SK-N-SH (cell line): Measurements from ENCODE around the gene HERC4. TPM values are rescaled to one million over a fixed set of nuclear protein-coding genes. Genes with fewer than 3 reads are reported as not detected.

Experiments used
- CTCF ChIA-PET: fragments of 300-600, 350-600 bp; formaldehyde crosslinking; extraction: SDS; loops from one replicate; lab custom pipeline; 2021; lab: Yijun Ruan, JAX
- POLR2A ChIA-PET: fragments of 350-600 bp; sonication (Branson Sonifier 250); formaldehyde crosslinking; extraction: SDS; loops from one replicate; lab custom pipeline; 2020; ENCODE audit warnings: antibody characterized with exemption, inconsistent platforms; lab: Yijun Ruan, JAX
- DNase-seq: peaks from one replicate; pipeline ENCODE4 v3.0.0; 2012
- H2AFZ ChIP-seq: fragments of 200-600 bp; sonication (generic); 2 replicates; pipeline ENCODE4 v1.8.1; 2016; ENCODE audit warnings: antibody characterized with exemption, mild to moderate bottlenecking, low read depth
- H3F3A ChIP-seq: fragments of 200-600 bp; sonication (generic); replicated peaks from 2 replicates; pipeline ENCODE3; 2016; ENCODE audit warnings: antibody characterized with exemption, mild to moderate bottlenecking; ENCODE audit not compliant: insufficient read depth
- H3K27ac ChIP-seq, 2 experiments: fragments of 200-500 bp in 1 of 2; fragments of 200-600 bp in 1 of 2; sonication (Bioruptor generic) in 1 of 2; sonication (generic), shearing (Covaris generic) in 1 of 2; 2 replicates each; pipeline versions ENCODE4 v1.5.1 to v1.6.1; 2014 to 2016; ENCODE audit warnings: low read depth in 2 of 2, inconsistent platforms in 1 of 2, low read length in 1 of 2, mild to moderate bottlenecking in 1 of 2, mixed read lengths in 1 of 2
- H3K27me3 ChIP-seq: fragments of 200-600 bp; sonication (generic), shearing (Covaris generic); 2 replicates; pipeline ENCODE4 v1.6.1; 2016; ENCODE audit warnings: mixed run types; ENCODE audit not compliant: insufficient read depth
- H3K36me3 ChIP-seq, 2 experiments: fragments of 200-500 bp in 1 of 2; fragments of 200-600 bp in 1 of 2; sonication (Bioruptor generic) in 1 of 2; sonication (generic) in 1 of 2; replicated peaks in 1 of 2; 2 replicates each; pipeline versions ENCODE3 to v1.5.1; 2014 to 2016; ENCODE audit warnings: low read length in 1 of 2, mild to moderate bottlenecking in 1 of 2; ENCODE audit not compliant: insufficient read depth in 2 of 2, control insufficient read depth in 1 of 2
- H3K4me1 ChIP-seq, 2 experiments: fragments of 200-500 bp in 1 of 2; fragments of 200-600 bp in 1 of 2; sonication (Bioruptor generic) in 1 of 2; sonication (generic), shearing (Covaris generic) in 1 of 2; 2 replicates each; pipeline versions ENCODE4 v1.5.1 to v1.6.1; 2014 to 2016; ENCODE audit warnings: low read depth in 1 of 2, low read length in 1 of 2, mixed run types in 1 of 2; ENCODE audit not compliant: insufficient read depth in 2 of 2, control insufficient read depth in 1 of 2
- H3K4me2 ChIP-seq: fragments of 200-600 bp; sonication (generic), shearing (Covaris generic); 2 replicates; pipeline ENCODE4 v1.6.1; 2017; ENCODE audit warnings: mixed run types
- H3K4me3 ChIP-seq, 2 experiments: fragments of 200-500 bp in 1 of 2; fragments of 200-600 bp in 1 of 2; sonication (Bioruptor generic) in 1 of 2; sonication (generic), shearing (Covaris generic) in 1 of 2; 2 replicates each; pipeline versions ENCODE4 v1.5.1 to v1.8.1; 2014 to 2016; ENCODE audit warnings: low read depth in 2 of 2, inconsistent platforms in 1 of 2, low read length in 1 of 2, mild to moderate bottlenecking in 1 of 2, mixed read lengths in 1 of 2, moderate library complexity in 1 of 2
- H3K79me2 ChIP-seq: fragments of 200-600 bp; sonication (generic); 2 replicates; pipeline ENCODE4 v1.8.1; 2017; ENCODE audit warnings: mild to moderate bottlenecking; ENCODE audit not compliant: insufficient read depth
- H3K9ac ChIP-seq: fragments of 200-600 bp; sonication (generic); 2 replicates; pipeline ENCODE4 v1.6.1; 2017; ENCODE audit warnings: mixed run types
- H3K9me2 ChIP-seq: fragments of 200-600 bp; sonication (generic); 2 replicates; pipeline ENCODE4 v1.6.1; 2017; ENCODE audit warnings: mixed run types
- H3K9me3 ChIP-seq: fragments of 200-600 bp; sonication (generic); 2 replicates; pipeline ENCODE4 v1.6.1; 2017; ENCODE audit warnings: mixed run types, mild to moderate bottlenecking, moderate library complexity
- H4K20me1 ChIP-seq: fragments of 200-600 bp; sonication (generic); 2 replicates; pipeline ENCODE4 v1.6.1; 2017; ENCODE audit warnings: mild to moderate bottlenecking, mixed run types; ENCODE audit not compliant: insufficient read depth
- CHD2 ChIP-seq: fragments of 150-350 bp; IDR thresholded peaks from 2 replicates; pipeline ENCODE4 v1.6.1; 2018; ENCODE audit warnings: low read length; ENCODE audit not compliant: partially characterized antibody
- ELF1 ChIP-seq: IDR thresholded peaks from 2 replicates; pipeline ENCODE4 v1.4.0; 2012
- EP300 ChIP-seq, 2 experiments: IDR thresholded peaks; 2 replicates each; pipeline versions ENCODE4 v1.4.0 to v1.6.1; 2012; ENCODE audit warnings: borderline replicate concordance in 1 of 2, low read depth in 1 of 2, low read length in 1 of 2
- GABPA ChIP-seq: IDR thresholded peaks from 2 replicates; pipeline ENCODE4 v1.4.0; 2012; ENCODE audit warnings: low read depth, mild to moderate bottlenecking
- GATA2 ChIP-seq: sonication (generic); formaldehyde crosslinking; IDR thresholded peaks from 2 replicates; pipeline ENCODE4 v1.5.0; 2020; ENCODE audit warnings: mild to moderate bottlenecking, missing genetic modification reagents
- MEF2A ChIP-seq: IDR thresholded peaks from 2 replicates; pipeline ENCODE4 v1.4.0; 2012; ENCODE audit warnings: low read depth, borderline replicate concordance
- MXI1 ChIP-seq: IDR thresholded peaks from 2 replicates; pipeline ENCODE4 v1.6.1; 2012; ENCODE audit warnings: mild to moderate bottlenecking, low read depth, low read length, improper control_type of control experiment
- NFIC ChIP-seq: IDR thresholded peaks from 2 replicates; pipeline ENCODE4 v1.4.0; 2012; ENCODE audit warnings: borderline replicate concordance
- NRF1 ChIP-seq: IDR thresholded peaks from 2 replicates; pipeline ENCODE4 v1.6.1; 2012; ENCODE audit warnings: low read depth, mild to moderate bottlenecking, low read length
- POLR2AphosphoS5 ChIP-seq: IDR thresholded peaks from 2 replicates; pipeline ENCODE4 v1.6.1; 2012; ENCODE audit warnings: low read depth, low read length
- RCOR1 ChIP-seq: fragments of 150-350 bp; IDR thresholded peaks from 2 replicates; pipeline ENCODE4 v1.6.1; 2017; ENCODE audit warnings: antibody characterized with exemption, low read length
- RXRA ChIP-seq: IDR thresholded peaks from 2 replicates; pipeline ENCODE4 v1.4.0; 2012; ENCODE audit warnings: low read depth, mild to moderate bottlenecking, borderline replicate concordance
- SIN3A ChIP-seq: IDR thresholded peaks from 2 replicates; pipeline ENCODE4 v1.6.1; 2012; ENCODE audit warnings: low read depth, mild to moderate bottlenecking, low read length, moderate library complexity, borderline replicate concordance
- SMC3 ChIP-seq: IDR thresholded peaks from 2 replicates; pipeline ENCODE4 v1.6.1; 2012; ENCODE audit warnings: low read depth, low read length, improper control_type of control experiment
- TAF1 ChIP-seq: IDR thresholded peaks from 2 replicates; pipeline ENCODE4 v1.6.1; 2012; ENCODE audit warnings: low read depth, mild to moderate bottlenecking, low read length, moderate library complexity, borderline replicate concordance
- TCF12 ChIP-seq: IDR thresholded peaks from 2 replicates; pipeline ENCODE4 v1.4.0; 2012
- TEAD4 ChIP-seq: IDR thresholded peaks from 2 replicates; pipeline ENCODE4 v1.4.0; 2012; ENCODE audit warnings: mild to moderate bottlenecking, borderline replicate concordance; ENCODE audit not compliant: insufficient read depth
- YY1 ChIP-seq: IDR thresholded peaks from 2 replicates; pipeline ENCODE4 v1.4.0; 2012; ENCODE audit warnings: low read depth, mild to moderate bottlenecking
- WGBS: methylation state at CpG from one replicate; pipeline ENCODE4 v1.1.6; 2017; ENCODE audit warnings: low lambda C conversion rate; 5-methylcytosine and 5-hydroxymethylcytosine counted together
- polyA plus RNA-seq, 3 experiments: library from polyadenylated mRNA; depleted of rRNA; stranded (reverse); fragments of >200 nt; gene quantifications; 2 replicates each; pipeline ENCODE4 v1.2.3, GENCODE V29; 2012
- TF ChIP-seq, protein P1 (sequence below): IDR thresholded peaks from 2 replicates; pipeline ENCODE4 v1.4.0; 2012; ENCODE audit warnings: low read depth, borderline replicate concordance
- TF ChIP-seq, protein P2 (sequence below): IDR thresholded peaks from 2 replicates; pipeline ENCODE4 v1.4.0; 2012; ENCODE audit warnings: low read depth, borderline replicate concordance
- TF ChIP-seq, protein P3 (sequence below): IDR thresholded peaks from 2 replicates; pipeline ENCODE4 v1.6.1; 2012; ENCODE audit warnings: mild to moderate bottlenecking, low read depth, low read length, moderate library complexity

HERC4 gene
- polyA plus RNA-seq, 1 of the 3 experiments (the other 2 are of a cell fraction): 16.2 TPM

DNA sequence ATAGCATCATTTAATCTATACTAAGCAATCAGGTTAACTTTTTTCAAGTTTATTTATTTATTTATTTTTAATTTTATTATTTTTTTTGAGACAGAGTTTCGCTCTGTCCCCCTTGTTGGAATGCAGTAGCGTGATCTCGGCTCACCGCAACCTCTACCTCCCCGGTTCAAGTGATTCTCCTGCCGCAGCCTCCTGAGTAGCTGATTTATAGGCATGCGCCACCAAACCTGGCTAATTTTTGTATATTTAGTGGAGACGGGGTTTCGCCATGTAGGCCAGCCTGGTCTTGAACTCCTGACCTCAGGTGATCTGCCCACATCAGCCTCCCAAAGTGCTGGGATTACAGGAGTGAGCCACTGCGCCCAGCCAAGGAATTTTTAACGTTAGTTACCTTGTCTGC lies 33.6 kb upstream of the HERC4 start:
- DNase-seq: no peak
- WGBS: 98% methylated on average over 11 of the region's 11 CpGs
- H3K9me2 ChIP-seq: no peaks in the 10 kb centered on the region
- no peaks in the 10 kb centered on the region for H4K20me1 ChIP-seq
- ChIA-PET POLR2A (no interaction called here), CTCF (interaction anchor here (1.1 kb wide), 1 partner anchor 54 kb away, joined by 3 read pairs; no protein-coding TSS in a partner anchor)
- no peak overlapping the region for H3K4me3 ChIP-seq
- no peaks in the 10 kb centered on the region for H3K36me3 ChIP-seq
- no peak for TF ChIP-seq SIN3A
- no peak for TF ChIP-seq MXI1
- TF ChIP-seq NRF1: no peak
- no peak for TF ChIP-seq CHD2
- TF ChIP-seq, protein P1, sequence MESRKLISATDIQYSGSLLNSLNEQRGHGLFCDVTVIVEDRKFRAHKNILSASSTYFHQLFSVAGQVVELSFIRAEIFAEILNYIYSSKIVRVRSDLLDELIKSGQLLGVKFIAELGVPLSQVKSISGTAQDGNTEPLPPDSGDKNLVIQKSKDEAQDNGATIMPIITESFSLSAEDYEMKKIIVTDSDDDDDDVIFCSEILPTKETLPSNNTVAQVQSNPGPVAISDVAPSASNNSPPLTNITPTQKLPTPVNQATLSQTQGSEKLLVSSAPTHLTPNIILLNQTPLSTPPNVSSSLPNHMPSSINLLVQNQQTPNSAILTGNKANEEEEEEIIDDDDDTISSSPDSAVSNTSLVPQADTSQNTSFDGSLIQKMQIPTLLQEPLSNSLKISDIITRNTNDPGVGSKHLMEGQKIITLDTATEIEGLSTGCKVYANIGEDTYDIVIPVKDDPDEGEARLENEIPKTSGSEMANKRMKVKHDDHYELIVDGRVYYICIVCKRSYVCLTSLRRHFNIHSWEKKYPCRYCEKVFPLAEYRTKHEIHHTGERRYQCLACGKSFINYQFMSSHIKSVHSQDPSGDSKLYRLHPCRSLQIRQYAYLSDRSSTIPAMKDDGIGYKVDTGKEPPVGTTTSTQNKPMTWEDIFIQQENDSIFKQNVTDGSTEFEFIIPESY: no peak
- no peak for TF ChIP-seq TCF12
- no peak for TF ChIP-seq POLR2AphosphoS5
- TF ChIP-seq NFIC: no peak
- no peak for TF ChIP-seq SMC3
- no peak for TF ChIP-seq YY1
- TF ChIP-seq ELF1: no peak
- TF ChIP-seq, protein P2, sequence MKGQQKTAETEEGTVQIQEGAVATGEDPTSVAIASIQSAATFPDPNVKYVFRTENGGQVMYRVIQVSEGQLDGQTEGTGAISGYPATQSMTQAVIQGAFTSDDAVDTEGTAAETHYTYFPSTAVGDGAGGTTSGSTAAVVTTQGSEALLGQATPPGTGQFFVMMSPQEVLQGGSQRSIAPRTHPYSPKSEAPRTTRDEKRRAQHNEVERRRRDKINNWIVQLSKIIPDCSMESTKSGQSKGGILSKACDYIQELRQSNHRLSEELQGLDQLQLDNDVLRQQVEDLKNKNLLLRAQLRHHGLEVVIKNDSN: no peak
- no peak for TF ChIP-seq TAF1
- no peak for TF ChIP-seq TEAD4
- H3K27ac ChIP-seq: no peak overlapping the region
- H3K79me2 ChIP-seq: no peaks in the 10 kb centered on the region
- H3F3A ChIP-seq: no peaks in the 10 kb centered on the region
- no peak overlapping the region for H3K9ac ChIP-seq
- H3K4me1 ChIP-seq: peaks cover 3 to 32% of the 10 kb centered on the region in 2 experiments; a peak in 2 of 4 replicates
- H3K4me2 ChIP-seq: no peak overlapping the region
- no peaks in the 10 kb centered on the region for H3K9me3 ChIP-seq
- H2AFZ ChIP-seq: no peak overlapping the region
- H3K27me3 ChIP-seq: no peaks in the 10 kb centered on the region

GRCh38 chr10:68108051-68108450 lies 33.0 kb upstream of the HERC4 start:
- H3K4me2 ChIP-seq: no peak overlapping the region
- no peak overlapping the region for H3K4me3 ChIP-seq
- H3K79me2 ChIP-seq: no peaks in the 10 kb centered on the region
- no peaks in the 10 kb centered on the region for H3K9me3 ChIP-seq
- DNase-seq: no peak
- WGBS: 81% methylated on average over 3 of the region's 3 CpGs
- ChIA-PET POLR2A (no interaction called here), CTCF (interaction anchor here (1.4 kb wide), 1 partner anchor 99 kb away, joined by 3 read pairs; no protein-coding TSS in a partner anchor)
- H3K27me3 ChIP-seq: no peaks in the 10 kb centered on the region
- TF ChIP-seq RXRA: no peak
- TF ChIP-seq YY1: no peak
- TF ChIP-seq GATA2: no peak
- TF ChIP-seq GABPA: no peak
- TF ChIP-seq MXI1: no peak
- TF ChIP-seq, protein P2: no peak
- no peak for TF ChIP-seq ELF1
- TF ChIP-seq RCOR1: no peak
- no peak for TF ChIP-seq EP300 (IDR thresholded peaks at IDR 0.05; ENCODE audit: borderline replicate concordance in 1 of 2, low read depth in 1 of 2, low read length in 1 of 2)
- TF ChIP-seq, protein P3, sequence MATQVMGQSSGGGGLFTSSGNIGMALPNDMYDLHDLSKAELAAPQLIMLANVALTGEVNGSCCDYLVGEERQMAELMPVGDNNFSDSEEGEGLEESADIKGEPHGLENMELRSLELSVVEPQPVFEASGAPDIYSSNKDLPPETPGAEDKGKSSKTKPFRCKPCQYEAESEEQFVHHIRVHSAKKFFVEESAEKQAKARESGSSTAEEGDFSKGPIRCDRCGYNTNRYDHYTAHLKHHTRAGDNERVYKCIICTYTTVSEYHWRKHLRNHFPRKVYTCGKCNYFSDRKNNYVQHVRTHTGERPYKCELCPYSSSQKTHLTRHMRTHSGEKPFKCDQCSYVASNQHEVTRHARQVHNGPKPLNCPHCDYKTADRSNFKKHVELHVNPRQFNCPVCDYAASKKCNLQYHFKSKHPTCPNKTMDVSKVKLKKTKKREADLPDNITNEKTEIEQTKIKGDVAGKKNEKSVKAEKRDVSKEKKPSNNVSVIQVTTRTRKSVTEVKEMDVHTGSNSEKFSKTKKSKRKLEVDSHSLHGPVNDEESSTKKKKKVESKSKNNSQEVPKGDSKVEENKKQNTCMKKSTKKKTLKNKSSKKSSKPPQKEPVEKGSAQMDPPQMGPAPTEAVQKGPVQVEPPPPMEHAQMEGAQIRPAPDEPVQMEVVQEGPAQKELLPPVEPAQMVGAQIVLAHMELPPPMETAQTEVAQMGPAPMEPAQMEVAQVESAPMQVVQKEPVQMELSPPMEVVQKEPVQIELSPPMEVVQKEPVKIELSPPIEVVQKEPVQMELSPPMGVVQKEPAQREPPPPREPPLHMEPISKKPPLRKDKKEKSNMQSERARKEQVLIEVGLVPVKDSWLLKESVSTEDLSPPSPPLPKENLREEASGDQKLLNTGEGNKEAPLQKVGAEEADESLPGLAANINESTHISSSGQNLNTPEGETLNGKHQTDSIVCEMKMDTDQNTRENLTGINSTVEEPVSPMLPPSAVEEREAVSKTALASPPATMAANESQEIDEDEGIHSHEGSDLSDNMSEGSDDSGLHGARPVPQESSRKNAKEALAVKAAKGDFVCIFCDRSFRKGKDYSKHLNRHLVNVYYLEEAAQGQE: no peak
- no peak for TF ChIP-seq MEF2A
- no peak overlapping the region for H2AFZ ChIP-seq
- no peak overlapping the region for H3K27ac ChIP-seq
- no peaks in the 10 kb centered on the region for H3F3A ChIP-seq
- no peak overlapping the region for H3K9ac ChIP-seq
- H3K36me3 ChIP-seq: no peaks in the 10 kb centered on the region
- no peaks in the 10 kb centered on the region for H3K9me2 ChIP-seq
- H4K20me1 ChIP-seq: no peaks in the 10 kb centered on the region
- peaks cover 3 to 38% of the 10 kb centered on the region in 2 experiments; a peak in 2 of 4 replicates for H3K4me1 ChIP-seq
